A673 (cell line): ENCODE measurements around the gene SERPINA5.

Experiments
- CTCF ChIP-seq: fragments of 300-800, 200-600 bp; sonication (generic); conservative IDR thresholded peaks from 2 replicates; pipeline ENCODE4 v1.5.1; 2017; ENCODE audit warnings: low read depth, mild to moderate bottlenecking, antibody characterized with exemption, low read length, moderate library complexity, mixed read lengths
- EZH2 ChIP-seq: fragments of 200-600 bp; sonication (generic); IDR thresholded peaks from 2 replicates; pipeline ENCODE4 v1.6.1; 2017; ENCODE audit warnings: borderline replicate concordance, low read depth, mild to moderate bottlenecking, mixed read lengths, antibody characterized with exemption, low read length; ENCODE audit not compliant: poor library complexity, severe bottlenecking

GRCh38 chr14:94532447-94532846, 48.8 kb upstream of the SERPINA5 start:
- TF ChIP-seq CTCF (no peak), EZH2 (no peak)
